ENCODE measurements around the gene NFIB.

The NFIB gene

DNA sequence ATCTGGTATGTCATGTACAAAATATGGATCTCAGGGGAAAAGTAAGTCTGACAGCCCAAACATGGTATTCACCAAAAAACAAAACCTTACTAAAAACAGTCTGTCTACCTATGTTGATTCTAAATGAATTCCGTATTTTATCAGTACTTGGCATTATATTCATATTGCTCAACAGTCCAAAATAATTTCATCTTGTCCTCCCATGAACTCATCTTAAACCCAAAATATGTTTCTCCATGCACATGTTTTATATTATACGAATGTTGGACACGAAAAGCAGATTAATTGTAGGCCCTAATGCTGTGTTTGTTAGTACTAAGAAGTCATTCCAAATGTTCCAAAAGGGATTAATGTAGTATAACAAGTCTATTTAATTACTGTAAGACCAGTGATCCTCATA is 20.1 kb downstream of the NFIB start:
- no peaks in the 10 kb centered on the region for H3K9me2 ChIP-seq (replicated peaks; ENCODE audit: insufficient read depth, low read length)
- H3K4me1 ChIP-seq (ENCODE audit: low read length) = no peaks in the 10 kb centered on the region
- no peaks in the 10 kb centered on the region for H3K79me2 ChIP-seq (ENCODE audit: low read length)
- no peaks in the 10 kb centered on the region for H3K36me3 ChIP-seq (replicated peaks; ENCODE audit: insufficient read depth, low read length)
- H3K4me3 ChIP-seq (ENCODE audit: low read length) = no peak overlapping the region
- H4K20me1 ChIP-seq (ENCODE audit: insufficient read depth, low read length) = no peaks in the 10 kb centered on the region
- H3K4me2 ChIP-seq (ENCODE audit: low read depth, low read length) = no peak overlapping the region
- H3K27ac ChIP-seq (ENCODE audit: low read length) = no peak overlapping the region
- no peaks in the 10 kb centered on the region for H3F3A ChIP-seq (ENCODE audit: insufficient read depth, low read length)
- H3K9ac ChIP-seq (ENCODE audit: low read length) = no peak overlapping the region
- no peaks in the 10 kb centered on the region for H3K27me3 ChIP-seq (replicated peaks; ENCODE audit: insufficient read depth, low read length)
- DNase-seq = no peak
- no peaks in the 10 kb centered on the region for H3K9me3 ChIP-seq (replicated peaks; ENCODE audit: insufficient read depth, low read length)
- TF ChIP-seq, protein P1, sequence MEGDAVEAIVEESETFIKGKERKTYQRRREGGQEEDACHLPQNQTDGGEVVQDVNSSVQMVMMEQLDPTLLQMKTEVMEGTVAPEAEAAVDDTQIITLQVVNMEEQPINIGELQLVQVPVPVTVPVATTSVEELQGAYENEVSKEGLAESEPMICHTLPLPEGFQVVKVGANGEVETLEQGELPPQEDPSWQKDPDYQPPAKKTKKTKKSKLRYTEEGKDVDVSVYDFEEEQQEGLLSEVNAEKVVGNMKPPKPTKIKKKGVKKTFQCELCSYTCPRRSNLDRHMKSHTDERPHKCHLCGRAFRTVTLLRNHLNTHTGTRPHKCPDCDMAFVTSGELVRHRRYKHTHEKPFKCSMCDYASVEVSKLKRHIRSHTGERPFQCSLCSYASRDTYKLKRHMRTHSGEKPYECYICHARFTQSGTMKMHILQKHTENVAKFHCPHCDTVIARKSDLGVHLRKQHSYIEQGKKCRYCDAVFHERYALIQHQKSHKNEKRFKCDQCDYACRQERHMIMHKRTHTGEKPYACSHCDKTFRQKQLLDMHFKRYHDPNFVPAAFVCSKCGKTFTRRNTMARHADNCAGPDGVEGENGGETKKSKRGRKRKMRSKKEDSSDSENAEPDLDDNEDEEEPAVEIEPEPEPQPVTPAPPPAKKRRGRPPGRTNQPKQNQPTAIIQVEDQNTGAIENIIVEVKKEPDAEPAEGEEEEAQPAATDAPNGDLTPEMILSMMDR (IDR thresholded peaks at IDR 0.05; ENCODE audit: low read length) = no peak
- TF ChIP-seq EZH2phosphoT487 (IDR thresholded peaks at IDR 0.05; ENCODE audit: low read length) (no peak), EZH2 (optimal IDR thresholded peaks at IDR 0.05; ENCODE audit: low read depth, low read length) (no peak)
- H2AFZ ChIP-seq (ENCODE audit: low read length) = no peak overlapping the region

DNA sequence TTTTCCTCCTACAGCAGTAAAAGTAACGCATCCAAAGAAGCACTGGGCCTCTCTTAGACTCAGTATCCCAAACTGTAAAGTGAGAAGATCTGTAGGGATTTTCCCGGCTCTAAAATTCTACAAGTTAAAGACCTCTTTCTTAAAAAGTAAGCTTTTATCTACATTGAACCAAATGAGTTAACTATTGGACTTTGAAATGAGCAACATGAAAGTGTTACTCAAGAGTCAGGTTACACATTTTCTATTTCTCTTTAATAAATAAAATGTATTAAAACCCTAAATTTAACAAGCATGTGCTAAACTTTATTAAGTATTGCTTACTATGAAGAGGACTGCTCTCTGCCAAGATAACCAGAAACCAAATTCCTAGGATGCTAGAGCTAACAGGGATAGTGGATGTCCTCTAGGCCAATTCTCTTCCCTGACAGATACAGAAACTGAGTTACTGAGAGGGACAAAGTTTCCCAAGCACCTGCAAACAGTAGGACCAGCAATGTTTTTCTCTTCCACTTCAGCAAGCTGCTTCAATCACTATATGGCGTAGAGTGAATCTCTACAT is 21.7 kb downstream of the NFIB start:
- no peaks in the 10 kb centered on the region for H3K4me1 ChIP-seq (ENCODE audit: low read length)

GRCh38 chr9:14289916-14290315 is 24.0 kb downstream of the NFIB start:
- H3K9me3 ChIP-seq (replicated peaks; ENCODE audit: insufficient read depth, low read length) = no peaks in the 10 kb centered on the region
- no peak overlapping the region for H3K4me3 ChIP-seq (ENCODE audit: low read length)
- no peak overlapping the region for H3K4me2 ChIP-seq (ENCODE audit: low read depth, low read length)
- no peaks in the 10 kb centered on the region for H3K9me2 ChIP-seq (replicated peaks; ENCODE audit: insufficient read depth, low read length)
- H3K27me3 ChIP-seq (replicated peaks; ENCODE audit: insufficient read depth, low read length) = no peaks in the 10 kb centered on the region
- no peaks in the 10 kb centered on the region for H3K4me1 ChIP-seq (ENCODE audit: low read length)
- H3K36me3 ChIP-seq (replicated peaks; ENCODE audit: insufficient read depth, low read length) = no peaks in the 10 kb centered on the region
- H4K20me1 ChIP-seq (ENCODE audit: insufficient read depth, low read length) = no peaks in the 10 kb centered on the region
- no peaks in the 10 kb centered on the region for H3K79me2 ChIP-seq (ENCODE audit: low read length)
- no peak overlapping the region for H3K9ac ChIP-seq (ENCODE audit: low read length)
- no peak for TF ChIP-seq EZH2phosphoT487 (IDR thresholded peaks at IDR 0.05; ENCODE audit: low read length)
- no peak for TF ChIP-seq EZH2 (optimal IDR thresholded peaks at IDR 0.05; ENCODE audit: low read depth, low read length)
- TF ChIP-seq, protein P1 (IDR thresholded peaks at IDR 0.05; ENCODE audit: low read length) = no peak
- DNase-seq = no peak
- H2AFZ ChIP-seq (ENCODE audit: low read length) = no peak overlapping the region
- H3F3A ChIP-seq (ENCODE audit: insufficient read depth, low read length) = no peaks in the 10 kb centered on the region
- no peak overlapping the region for H3K27ac ChIP-seq (ENCODE audit: low read length)

More for the DNA sequence above, 21.7 kb downstream of the NFIB start:
- TF ChIP-seq EZH2 (optimal IDR thresholded peaks at IDR 0.05; ENCODE audit: low read depth, low read length) = no peak
- Histone ChIP-seq H2AFZ (ENCODE audit: low read length) (no peak overlapping the region), H3K9ac (ENCODE audit: low read length) (no peak overlapping the region), H3K36me3 (replicated peaks; ENCODE audit: insufficient read depth, low read length) (no peaks in the 10 kb centered on the region), H3K27ac (ENCODE audit: low read length) (no peak overlapping the region), H3K9me3 (replicated peaks; ENCODE audit: insufficient read depth, low read length) (no peaks in the 10 kb centered on the region), H4K20me1 (ENCODE audit: insufficient read depth, low read length) (no peaks in the 10 kb centered on the region), H3K4me2 (ENCODE audit: low read depth, low read length) (no peak overlapping the region), H3K9me2 (replicated peaks; ENCODE audit: insufficient read depth, low read length) (no peaks in the 10 kb centered on the region), H3K79me2 (ENCODE audit: low read length) (no peaks in the 10 kb centered on the region), H3K4me3 (ENCODE audit: low read length) (no peak overlapping the region), H3F3A (ENCODE audit: insufficient read depth, low read length) (no peaks in the 10 kb centered on the region), H3K27me3 (replicated peaks; ENCODE audit: insufficient read depth, low read length) (no peaks in the 10 kb centered on the region)
- DNase-seq = no peak

DNA sequence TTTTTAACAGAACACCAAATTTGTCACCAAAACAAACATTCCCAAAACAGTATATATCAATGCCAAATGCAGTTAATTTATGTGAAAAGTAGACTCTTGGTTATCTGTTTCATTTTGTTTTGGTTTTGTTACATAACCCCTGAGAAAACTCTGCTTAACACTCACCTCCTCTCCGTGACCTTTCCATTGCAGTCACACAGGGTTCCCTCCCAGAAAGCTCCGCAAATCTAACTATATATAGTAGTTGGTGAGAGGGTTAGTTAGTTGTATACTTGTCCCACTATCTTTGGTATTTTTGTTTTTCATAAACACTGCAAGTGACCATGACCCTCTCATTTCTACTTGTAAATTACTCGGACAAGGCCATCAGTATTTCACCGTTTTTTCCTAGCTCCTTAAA is 25.5 kb downstream of the NFIB start:
- Histone ChIP-seq H3K27ac (ENCODE audit: low read length) (no peak overlapping the region), H3K9me3 (replicated peaks; ENCODE audit: insufficient read depth, low read length) (no peaks in the 10 kb centered on the region), H3K4me1 (ENCODE audit: low read length) (no peaks in the 10 kb centered on the region), H4K20me1 (ENCODE audit: insufficient read depth, low read length) (no peaks in the 10 kb centered on the region), H3K9ac (ENCODE audit: low read length) (no peak overlapping the region), H3K9me2 (replicated peaks; ENCODE audit: insufficient read depth, low read length) (no peaks in the 10 kb centered on the region), H3F3A (ENCODE audit: insufficient read depth, low read length) (no peaks in the 10 kb centered on the region), H3K36me3 (replicated peaks; ENCODE audit: insufficient read depth, low read length) (no peaks in the 10 kb centered on the region), H3K4me2 (ENCODE audit: low read depth, low read length) (no peak overlapping the region), H3K4me3 (ENCODE audit: low read length) (no peak overlapping the region), H2AFZ (ENCODE audit: low read length) (no peak overlapping the region), H3K27me3 (replicated peaks; ENCODE audit: insufficient read depth, low read length) (no peaks in the 10 kb centered on the region), H3K79me2 (ENCODE audit: low read length) (no peaks in the 10 kb centered on the region)
- TF ChIP-seq, protein P1 (IDR thresholded peaks at IDR 0.05; ENCODE audit: low read length) = no peak
- no peak for TF ChIP-seq EZH2phosphoT487 (IDR thresholded peaks at IDR 0.05; ENCODE audit: low read length)
- TF ChIP-seq EZH2 (optimal IDR thresholded peaks at IDR 0.05; ENCODE audit: low read depth, low read length) = no peak
- DNase-seq = no peak
